ENCODE measurements around the gene TEX22. TPM values are rescaled to one million over a fixed set of nuclear protein-coding genes. Genes with fewer than 3 reads are reported as not detected.

The TEX22 gene
- polyA plus RNA-seq, 3 donors: 0.93 to 1.3 (median 1.0) TPM

DNA sequence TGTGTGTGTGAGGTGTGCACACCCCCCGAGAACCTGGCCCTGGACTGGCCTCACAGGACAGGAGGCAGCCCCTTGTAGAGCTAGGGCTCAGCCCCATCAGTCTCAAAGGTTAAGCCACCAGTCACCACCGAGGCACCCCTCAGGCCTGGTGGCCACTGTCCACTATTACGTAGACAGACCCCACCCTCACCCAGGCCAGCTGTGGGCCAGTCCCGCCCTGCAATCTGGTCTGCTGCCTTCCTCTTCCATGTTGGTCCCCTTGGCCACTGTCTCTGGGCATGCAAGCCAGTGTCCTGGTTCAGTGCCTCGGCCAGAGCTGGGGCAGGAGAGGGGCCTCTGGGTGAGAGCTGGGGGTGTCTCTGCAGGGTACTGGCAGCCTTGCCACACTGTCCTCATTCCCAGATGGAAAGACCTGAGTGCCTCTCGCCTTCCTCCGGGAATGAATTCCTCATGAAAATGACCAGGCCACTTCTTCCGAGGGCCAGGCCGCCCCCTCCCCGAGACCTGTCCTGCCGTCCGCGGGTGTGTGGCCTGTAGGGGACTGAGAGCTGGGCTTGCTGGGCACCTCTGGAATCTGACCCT lies 897 bp upstream of the TEX22 start:
- no peak for DNase-seq (ENCODE audit: low read depth in 3 of 3, low spot score in 2 of 3)

DNA sequence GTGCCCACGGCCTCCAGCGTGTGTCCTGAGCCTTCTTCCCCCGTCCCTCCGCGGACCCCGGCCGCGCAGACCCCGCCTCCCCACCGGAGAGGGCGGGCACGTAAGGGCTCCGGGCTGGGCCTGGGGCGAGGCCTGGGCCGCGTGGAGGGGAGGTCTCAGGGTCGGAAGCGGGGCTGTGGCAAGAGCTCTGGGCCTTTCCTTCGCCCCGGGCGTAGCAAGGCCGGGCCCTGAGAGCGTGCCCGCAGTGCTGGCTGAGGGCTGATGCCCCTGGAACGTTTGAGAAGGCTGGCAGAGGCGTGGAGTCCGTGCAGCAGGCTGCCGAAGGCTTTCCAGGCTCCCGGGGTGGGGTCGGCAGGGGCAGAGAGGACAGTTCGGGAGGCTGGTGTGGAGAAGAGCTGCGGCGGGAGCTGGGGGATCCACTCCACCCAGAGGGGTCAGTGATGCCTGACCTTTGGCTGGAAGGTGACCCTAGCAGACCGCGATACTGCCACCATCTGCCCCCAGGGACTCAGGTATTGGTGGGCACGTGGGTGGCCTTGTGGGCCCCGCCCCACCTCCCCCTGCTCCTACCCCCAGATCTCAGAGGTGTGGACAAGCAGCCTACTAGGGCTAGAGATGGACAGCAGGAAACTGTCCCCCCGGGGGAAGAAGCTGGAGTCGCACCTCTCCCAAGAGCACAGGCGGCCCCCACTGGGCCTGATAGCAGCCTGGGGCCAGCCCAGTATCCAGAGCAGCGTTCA lies 558 bp downstream of the TEX22 start:
- no peak for DNase-seq (ENCODE audit: low read depth in 3 of 3, low spot score in 2 of 3)

DNA sequence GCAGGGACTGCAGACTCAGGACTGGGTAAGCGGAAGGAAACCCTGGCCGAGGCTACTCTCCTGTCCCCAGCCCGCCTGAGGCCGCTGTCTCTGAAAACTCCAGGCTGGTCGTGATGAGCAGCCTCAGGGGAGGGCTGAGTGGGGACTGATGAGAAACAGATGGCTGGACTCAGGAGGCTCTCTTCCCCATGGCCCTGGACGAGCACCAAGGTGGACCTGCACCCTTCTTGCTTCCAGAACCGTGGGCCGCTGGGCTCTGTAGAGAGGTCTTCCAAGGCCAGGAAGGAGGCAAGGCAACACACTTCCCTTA lies 1.1 kb downstream of the TEX22 start:
- DNase-seq (ENCODE audit: low read depth in 3 of 3, low spot score in 2 of 3): no peak

DNA sequence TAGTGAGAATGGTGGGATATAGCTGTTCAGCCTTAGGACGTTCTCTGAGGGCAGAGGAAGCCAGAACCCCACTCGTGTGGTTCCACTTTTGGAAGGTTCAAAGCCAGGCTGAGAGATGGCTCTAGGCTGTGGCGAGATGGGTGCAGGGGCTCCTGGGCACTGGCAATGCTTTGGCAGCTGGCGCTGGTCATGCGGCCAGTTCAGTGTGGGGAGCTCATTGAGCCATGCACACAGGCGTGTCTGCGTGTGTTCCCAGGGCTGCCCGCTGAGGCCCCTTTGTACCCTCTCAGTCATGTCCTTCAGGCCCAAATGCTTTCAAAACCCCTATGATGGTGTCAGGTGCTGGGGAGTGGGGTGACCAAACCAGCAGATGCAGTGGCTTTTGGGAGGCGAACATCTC lies 1.7 kb downstream of the TEX22 start:
- no peak for DNase-seq (ENCODE audit: low read depth in 3 of 3, low spot score in 2 of 3)

DNA sequence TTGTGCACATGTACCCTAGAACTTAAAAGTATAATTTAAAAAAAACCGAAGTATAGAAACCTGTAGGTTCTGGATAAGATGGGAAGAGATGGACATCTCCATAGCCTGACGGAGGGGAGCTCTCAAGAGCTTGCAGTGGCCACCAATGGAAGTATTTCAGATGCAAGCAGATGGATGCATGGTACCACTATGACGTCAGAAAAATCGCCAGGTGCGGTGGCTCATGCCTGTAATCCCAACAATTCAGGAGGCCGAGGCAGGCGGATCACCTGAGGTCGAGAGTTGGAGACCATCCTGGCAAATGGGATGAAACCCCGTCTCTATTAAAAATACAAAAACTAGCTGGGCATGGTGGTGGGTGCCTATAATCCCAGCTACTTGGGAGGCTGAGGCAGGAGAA lies 3.4 kb downstream of the TEX22 start:
- no peak for DNase-seq (ENCODE audit: low read depth in 3 of 3, low spot score in 2 of 3)

DNA sequence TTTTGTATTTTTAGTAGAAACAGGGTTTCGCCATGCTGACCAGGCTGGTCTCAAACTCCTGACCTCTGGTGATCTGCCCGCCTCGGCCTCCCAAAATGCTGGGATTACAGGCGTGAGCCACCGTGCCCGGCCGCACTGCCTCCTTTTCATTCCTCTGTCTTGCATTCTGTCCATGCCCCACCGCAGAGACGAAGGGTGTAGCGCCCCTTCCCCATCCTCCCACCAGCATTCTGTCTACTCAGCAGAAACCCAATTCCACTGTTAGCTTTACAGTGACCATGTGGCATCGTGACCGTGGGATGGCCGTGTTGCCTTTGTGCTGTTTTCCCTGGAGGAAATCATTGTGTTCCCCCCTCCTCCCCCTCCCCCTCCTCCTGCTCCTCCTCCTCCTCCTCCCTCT lies 10.3 kb downstream of the TEX22 start:
- no peak for DNase-seq (ENCODE audit: low read depth in 3 of 3, low spot score in 2 of 3)

DNA sequence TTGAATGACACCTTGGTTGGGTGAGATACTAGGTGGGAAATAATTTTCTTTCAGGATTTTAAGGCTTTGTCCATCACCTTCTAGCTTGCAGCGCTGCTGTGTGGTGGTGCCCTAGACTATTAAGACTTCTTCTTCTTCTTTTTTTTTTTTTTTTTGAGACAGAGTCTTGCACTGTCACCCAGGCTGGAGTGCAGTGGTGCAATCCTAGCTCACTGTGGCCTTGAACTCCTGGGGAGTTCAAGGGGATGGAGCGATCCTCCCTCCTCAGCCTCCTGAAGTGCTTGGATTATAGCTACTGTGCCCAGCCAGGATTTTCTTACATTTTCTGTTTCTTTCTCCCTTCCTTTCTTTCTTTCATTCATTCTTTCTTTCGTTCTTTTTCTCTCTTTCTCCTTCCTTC lies 11.0 kb downstream of the TEX22 start:
- no peak for DNase-seq (ENCODE audit: low read depth in 3 of 3, low spot score in 2 of 3)

DNA sequence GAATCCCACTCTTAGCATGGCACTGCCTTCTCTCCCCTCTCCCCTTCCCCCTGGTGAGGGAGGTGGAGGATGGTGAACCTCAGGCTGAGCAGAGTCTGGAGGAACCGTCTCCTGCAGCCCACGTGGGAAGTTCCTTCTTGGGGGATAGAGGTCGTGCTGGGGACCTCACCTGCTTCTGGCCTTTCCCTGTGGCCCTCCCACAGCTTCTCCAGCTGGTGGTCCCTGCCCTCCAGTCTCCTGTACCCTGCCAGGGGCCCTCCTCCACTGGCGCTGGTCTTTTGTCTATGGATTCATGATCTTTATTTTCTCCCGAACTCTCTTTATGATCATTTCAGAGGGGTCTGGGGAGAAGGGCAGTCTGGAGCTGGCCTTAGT lies 12.3 kb downstream of the TEX22 start:
- DNase-seq (ENCODE audit: low read depth in 3 of 3, low spot score in 2 of 3): no peak

DNA sequence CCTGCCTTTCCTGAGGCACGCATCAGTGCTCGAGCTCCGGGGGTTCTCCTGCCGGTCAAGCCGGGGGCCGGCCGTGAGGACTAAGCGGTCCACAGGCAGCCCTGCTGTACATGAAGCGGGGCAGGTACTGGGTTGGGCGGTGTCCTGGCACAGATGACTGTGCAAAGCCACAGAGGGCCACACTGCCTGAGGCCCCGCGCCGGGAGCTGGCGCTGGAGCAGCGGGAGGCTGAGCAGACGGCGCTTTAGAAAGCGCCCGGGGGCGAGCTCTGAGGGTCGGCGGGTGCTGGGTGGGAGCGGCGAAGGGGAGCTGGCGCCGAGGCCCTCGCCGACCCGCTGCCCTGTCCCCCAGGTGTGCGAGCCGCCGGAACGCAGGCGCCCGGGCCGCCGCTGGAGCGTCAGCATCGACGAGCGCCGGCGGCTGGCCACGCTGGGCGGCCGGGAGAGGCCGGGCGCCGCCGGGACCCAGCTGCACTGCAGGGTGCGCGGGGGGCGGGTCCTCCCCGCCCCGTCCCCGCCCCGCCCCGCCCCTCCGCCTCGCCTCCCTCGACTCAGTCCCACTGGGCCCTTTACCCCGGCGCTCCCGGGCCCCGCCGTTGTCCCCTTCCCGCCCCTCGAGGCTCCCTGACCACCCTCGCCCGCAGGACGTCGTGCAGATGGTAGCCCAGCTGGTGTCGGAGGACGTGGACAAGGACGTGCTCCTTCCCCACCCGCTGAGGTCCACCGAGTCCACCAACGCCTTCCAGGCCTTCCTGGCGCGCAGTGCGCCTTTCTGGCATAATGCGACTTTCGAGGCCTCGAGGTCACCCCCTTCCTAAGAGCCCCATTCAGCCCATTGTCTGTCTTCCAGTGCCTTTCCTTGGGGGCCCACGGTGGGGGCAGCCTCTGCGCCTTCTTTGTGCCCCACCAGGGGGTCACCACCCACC lies 12.9 kb downstream of the TEX22 start:
- no peak for DNase-seq (ENCODE audit: low read depth in 3 of 3, low spot score in 2 of 3)

DNA sequence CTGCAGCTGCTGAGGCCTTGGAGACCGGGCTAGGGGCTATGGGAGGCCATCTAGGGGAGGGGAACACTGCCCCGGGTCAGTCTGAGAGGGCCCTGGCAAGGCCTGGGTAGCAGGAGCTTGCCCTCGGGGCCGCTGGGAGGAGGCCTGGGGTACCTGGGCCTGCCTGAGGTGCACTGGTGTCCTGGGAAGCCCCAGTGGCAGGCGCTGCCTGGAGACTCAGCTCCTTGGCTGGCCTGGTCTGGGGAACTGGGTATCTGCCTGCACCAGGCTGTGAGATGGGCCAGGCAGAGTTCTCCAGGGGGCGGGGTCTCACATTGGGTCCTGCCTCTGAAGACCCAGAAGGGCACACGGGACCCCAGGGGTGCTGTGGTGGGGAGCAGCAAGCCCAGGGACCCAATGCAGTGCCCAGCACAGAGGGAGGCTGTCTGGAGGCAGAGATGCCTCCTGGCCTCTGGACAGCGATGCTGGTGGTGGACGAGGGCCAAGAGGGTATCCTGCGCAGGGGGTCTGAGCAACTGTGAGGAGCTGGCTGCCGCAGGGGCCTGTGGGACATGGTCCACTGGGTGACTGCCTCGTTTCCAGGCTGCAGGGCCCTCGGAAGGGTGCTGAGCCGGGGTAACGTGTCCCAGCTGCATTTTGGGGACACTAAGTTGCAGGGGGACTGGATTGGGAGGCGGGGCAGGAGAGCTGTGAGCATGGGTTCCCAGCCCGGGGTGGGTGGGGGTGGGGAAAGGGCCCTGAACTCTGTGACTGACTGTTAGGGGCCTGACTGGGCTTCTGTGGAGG lies 13.8 kb downstream of the TEX22 start:
- no peak for DNase-seq (ENCODE audit: low read depth in 3 of 3, low spot score in 2 of 3)

DNA sequence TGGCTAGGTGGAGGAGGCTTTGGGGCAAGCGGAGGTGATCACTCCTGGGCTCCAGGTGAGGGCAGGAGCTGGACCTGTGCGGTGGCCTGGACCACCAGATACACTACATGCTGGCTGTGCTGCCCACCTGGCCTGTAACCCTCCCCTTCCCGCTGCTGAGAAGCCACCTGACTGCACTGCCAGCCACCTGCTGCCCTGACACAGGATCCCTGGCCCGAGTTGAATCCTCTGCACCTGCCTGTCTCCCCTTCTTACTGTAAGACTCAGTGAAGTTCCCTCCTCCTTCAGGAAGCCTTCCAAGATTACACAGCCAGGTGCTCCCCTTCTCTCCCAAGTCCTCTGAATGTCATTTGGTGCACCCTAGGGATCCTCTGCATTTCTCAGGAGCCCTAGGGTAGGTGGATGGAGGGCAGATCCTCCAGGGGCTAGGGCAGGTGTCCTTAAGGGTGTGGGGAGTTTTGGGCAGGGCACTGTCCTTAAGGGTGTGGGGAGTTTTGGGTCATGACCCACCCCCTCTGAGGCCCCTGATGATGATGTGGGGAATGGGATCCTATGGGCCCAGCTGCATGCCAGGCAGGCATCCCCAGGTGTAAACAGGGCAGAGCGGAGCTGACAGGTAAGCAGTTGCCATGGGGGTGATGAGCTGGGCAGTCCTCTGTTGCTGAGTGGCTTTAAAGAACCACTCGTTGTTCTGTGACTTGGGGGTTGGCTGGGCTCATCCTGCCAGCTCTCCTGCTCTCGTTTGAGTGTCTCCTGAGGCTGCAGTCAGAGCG lies 14.6 kb downstream of the TEX22 start:
- no peak for DNase-seq (ENCODE audit: low read depth in 3 of 3, low spot score in 2 of 3)

DNA sequence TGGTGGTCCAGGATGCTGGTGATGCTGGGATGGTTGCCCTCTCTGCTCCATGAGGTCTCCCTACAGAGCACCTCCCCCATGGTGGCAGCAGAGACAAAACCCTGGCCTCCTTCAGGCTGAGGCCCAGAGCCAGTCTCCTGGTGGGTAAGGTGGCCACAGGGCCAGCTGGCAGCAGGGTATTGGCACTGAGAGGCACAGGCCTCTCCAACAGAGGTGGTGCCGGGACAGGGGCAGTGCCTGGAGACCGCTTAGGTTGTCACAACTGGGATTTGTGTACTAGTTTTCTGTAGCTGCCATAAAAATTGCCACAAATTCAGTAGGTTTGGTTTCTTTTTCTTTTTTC lies 15.2 kb downstream of the TEX22 start:
- DNase-seq (ENCODE audit: low read depth in 3 of 3, low spot score in 2 of 3): no peak

DNA sequence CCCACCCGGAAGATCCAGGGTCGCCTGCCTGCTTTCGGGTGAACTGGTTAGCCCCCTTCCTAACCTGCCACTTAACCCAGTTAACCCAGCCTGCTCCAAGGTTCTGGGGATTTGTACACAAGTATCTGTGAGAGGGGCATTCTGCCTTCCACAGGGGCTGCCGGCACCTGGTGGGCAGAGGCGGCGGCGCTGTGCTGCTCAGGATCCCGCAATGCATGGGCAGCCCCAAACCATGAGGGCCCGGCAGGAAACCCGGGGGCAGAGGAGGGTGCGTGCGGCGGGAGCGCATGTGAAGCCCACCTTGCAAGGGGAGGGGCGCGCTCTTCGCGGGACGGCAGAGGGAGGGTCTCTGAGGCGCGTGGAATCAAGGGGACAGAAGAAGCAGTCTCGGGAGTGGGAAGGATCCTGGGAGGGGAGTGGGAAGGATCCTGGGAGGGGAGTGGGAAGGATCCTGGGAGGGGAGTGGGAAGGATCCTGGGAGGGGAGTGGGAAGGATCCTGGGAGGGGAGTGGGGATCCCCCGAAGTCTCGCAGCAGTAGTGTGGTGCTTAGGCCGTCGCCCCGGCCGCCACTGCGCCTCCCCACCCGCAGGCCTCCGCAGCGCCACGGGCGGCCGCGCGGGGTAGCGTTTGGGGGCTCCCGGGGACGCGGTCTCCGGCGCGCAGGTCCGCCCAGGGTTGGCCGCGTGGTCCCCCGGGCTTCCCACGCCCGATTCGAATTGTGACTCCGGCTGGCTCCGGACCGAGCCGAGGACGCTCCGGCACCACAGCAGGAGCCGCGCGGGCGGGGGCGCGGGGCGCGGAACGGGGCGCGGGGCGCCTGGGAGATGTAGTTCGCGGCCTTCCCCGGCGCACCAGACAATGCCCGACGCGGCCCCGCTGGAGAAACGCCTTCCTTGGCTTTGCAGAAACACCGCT lies 16.4 kb downstream of the TEX22 start:
- peak in 1 of 3 donors; percentile 34 for DNase-seq (ENCODE audit: low read depth in 3 of 3, low spot score in 2 of 3)

DNA sequence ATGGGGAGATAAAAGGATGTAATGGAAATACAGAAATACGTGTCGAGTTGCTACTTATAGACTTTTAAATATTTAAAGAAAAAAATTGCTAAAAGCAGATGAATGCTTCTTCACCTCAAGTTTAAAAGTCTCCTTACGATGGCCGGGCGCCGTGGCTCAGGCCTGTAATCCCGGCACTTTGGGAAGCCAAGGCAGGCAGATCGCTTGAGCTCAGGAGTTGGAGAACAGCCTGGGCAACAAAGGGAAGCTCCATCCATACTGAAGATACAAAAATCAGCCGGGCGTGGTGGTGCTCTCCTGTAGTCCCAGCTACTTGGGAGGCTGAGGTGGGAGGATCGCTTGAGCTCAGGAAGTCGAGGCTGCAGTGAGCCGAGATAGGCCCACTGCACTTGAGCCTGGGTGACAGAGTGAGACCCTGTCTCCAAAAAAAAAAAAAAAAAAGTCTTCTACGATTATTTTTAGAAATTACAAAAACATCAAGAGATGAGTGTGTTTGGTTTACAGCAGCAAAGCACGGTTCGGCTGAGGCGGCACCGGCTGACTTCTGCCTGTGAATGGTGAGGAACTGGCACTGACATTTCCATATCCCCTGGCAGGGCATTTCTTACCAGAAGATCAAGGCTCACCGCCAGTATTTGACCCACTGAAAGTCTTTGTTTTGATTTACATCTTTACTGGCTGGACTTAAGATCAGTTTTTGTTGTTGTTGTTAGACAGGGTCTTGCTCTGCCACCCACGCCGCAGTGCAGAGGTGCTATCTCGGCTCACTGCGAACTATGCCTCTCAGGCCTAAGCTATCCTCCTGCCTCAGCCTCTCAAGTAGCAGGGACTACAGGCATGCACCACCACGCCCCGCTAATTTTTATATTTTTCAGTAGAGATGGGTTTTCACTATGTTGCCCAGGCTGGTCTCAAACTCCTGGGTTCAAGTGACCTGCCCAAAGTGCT lies 17.4 kb downstream of the TEX22 start:
- DNase-seq (ENCODE audit: low read depth in 3 of 3, low spot score in 2 of 3): no peak

DNA sequence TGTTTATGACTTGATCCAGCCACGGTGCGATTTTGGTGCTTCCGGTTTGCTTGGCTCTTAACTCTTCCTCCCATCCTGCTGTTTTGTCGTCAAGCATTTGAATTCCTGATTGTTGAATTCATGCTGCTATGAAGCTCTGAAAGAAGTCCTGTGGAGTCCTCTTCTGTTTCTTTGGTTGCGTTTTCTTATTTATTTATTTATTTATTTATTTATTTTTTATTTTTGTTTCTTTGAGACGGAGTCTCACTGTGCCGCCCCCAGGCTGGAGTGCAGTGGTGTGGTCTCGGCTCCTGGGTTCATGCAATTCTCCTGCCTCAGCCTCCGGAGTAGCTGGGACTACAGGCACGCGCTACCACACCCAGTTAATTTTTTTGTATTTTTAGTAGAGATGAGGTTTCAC lies 18.3 kb downstream of the TEX22 start:
- no peak for DNase-seq (ENCODE audit: low read depth in 3 of 3, low spot score in 2 of 3)

DNA sequence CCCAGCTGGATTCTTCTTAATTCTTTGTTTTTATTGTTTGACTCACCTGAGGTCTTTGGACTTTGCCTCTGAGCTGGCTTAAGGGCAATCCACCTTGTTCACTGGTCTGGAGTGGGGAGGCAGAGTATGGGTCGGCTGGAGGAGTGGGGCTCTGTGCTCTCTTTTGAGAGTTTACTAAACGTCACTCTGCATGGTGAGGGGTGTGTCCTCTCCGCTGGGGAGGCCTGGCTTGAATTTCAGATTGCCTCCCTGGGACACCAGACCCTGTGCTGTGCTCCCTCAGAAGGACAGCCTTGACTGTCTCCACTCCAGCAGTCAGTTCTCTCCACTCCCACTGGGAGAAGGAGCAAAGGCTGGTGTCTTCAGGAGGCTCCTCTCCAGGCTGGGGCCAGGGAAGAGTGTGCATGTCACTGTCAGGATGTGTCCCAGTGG lies 19.4 kb downstream of the TEX22 start:
- DNase-seq (ENCODE audit: low read depth in 3 of 3, low spot score in 2 of 3): no peak

DNA sequence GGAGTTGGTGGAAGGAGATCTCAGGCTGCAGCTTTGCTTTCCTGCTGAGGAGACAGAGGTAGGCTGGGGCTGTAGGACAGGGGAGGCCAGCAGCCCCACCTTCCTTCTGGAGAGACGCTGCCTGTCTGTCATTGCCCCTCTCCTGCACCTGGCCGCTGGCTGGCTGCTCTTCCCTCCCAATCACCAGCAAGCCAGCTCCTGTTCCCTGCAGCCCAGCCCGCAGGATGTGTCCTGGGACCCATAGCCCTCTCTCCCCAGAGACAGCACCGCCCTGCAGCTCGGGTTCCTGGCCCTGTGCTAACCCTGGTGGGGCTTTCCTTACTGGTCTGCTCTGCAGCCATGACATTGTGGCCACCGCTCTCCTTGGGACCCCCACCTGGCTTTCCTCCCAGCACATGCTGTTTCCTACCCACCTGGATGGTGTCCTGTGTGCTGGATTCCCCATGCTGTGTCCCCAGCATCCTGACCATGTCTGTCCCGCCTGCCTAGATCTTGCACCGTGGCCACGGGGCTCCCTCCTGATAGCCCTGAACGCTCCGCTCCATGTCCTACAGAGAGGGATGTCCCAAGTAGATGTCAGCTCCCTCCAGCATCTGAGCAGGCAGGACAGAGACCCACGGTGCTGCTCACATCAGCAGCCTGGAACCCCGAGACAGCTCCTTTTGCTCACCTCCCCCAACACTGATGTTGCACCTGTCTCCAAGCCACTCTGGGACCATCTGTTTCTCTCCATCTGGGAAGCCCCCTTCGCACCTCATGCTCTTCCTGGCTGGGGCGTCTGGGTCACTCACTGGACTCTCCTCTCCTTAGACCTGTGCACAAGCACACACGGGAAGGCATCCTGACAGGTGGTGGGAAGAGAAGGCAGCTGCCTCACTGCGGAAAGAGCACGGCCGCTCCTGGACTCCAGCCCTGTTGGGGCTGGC lies 20.2 kb downstream of the TEX22 start:
- no peak for DNase-seq (ENCODE audit: low read depth in 3 of 3, low spot score in 2 of 3)
